ENCODE measurements around the gene PABPC1L. TPM values are rescaled to one million over a fixed set of nuclear protein-coding genes. Genes with fewer than 3 reads are reported as not detected.

The PABPC1L gene
- polyA plus RNA-seq, 2 of the 4 experiments (the other 2 are of a cell fraction) = 37.1 to 73.1 TPM

GRCh38 chr20:44897133-44897532, 12.7 kb upstream of the PABPC1L start:
- no peak overlapping the region for H3K4me2 ChIP-seq
- POLR2A ChIA-PET = interaction anchor here (1.6 kb wide), 1 partner anchor 12 kb away, joined by 6 read pairs; the partner anchor contains the start of gene YWHAB
- H3K27ac ChIP-seq = no peak overlapping the region
- H3K9me3 ChIP-seq = no peaks in the 10 kb centered on the region
- TF ChIP-seq ELK1 (IDR thresholded peaks at IDR 0.05; ENCODE audit: low read depth, low read length) (no peak), TFCP2L1 (CRISPR knock-in tag; IDR thresholded peaks at IDR 0.05) (no peak), ESRRA (IDR thresholded peaks at IDR 0.05; ENCODE audit: borderline replicate concordance, low read length) (no peak), MYC (IDR thresholded peaks at IDR 0.05; ENCODE audit: borderline replicate concordance, low read length) (no peak), NPAS2 (CRISPR knock-in tag; IDR thresholded peaks at IDR 0.05; ENCODE audit: borderline replicate concordance) (no peak), ZC3H11A (IDR thresholded peaks at IDR 0.05) (no peak), FOSB (CRISPR knock-in tag; IDR thresholded peaks at IDR 0.05) (no peak), GATA3 (IDR thresholded peaks at IDR 0.05; ENCODE audit: borderline replicate concordance) (no peak), PHF8 (IDR thresholded peaks at IDR 0.05; ENCODE audit: borderline replicate concordance, low read depth) (no peak), REST (IDR thresholded peaks at IDR 0.05) (no peak)
- peaks cover 7% of the 10 kb centered on the region; the same call in 1 of the 3 replicates for H3K4me1 ChIP-seq
- ATAC-seq = no peak
- FAIRE-seq = no peak
- 92% methylated on average over 1 of the region's 1 CpG for WGBS (ENCODE audit: missing lambda C conversion rate)
- no peak overlapping the region for H3K4me3 ChIP-seq
- CTCF ChIA-PET = interaction anchor here (1.0 kb wide), 1 partner anchor 147 kb away, joined by 3 read pairs; no protein-coding TSS in a partner anchor
- no peak for DNase-seq (ENCODE audit: low read depth in 1 of 2, low spot score in 1 of 2)

- FAIRE-seq = no peak
- H3K4me2 ChIP-seq = no peak overlapping the region
- no peak for ATAC-seq
- ChIA-PET CTCF (interaction anchor here (1.1 kb wide), 2 partner anchors 11 to 13 kb away, joined by 3 read pairs; no protein-coding TSS in a partner anchor), POLR2A (no interaction called here)
- H3K4me1 ChIP-seq = peaks cover 7% of the 10 kb centered on the region; the same call in 1 of the 3 replicates
- no peak overlapping the region for H3K4me3 ChIP-seq
- TF ChIP-seq EHF (CRISPR knock-in tag; IDR thresholded peaks at IDR 0.05) (no peak), PHF8 (IDR thresholded peaks at IDR 0.05; ENCODE audit: borderline replicate concordance, low read depth) (no peak), RARB (CRISPR knock-in tag; IDR thresholded peaks at IDR 0.05) (no peak), CEBPB (IDR thresholded peaks at IDR 0.05) (no peak), MYC (IDR thresholded peaks at IDR 0.05; ENCODE audit: borderline replicate concordance, low read length) (no peak), NPAS2 (CRISPR knock-in tag; IDR thresholded peaks at IDR 0.05; ENCODE audit: borderline replicate concordance) (no peak), HDAC2 (IDR thresholded peaks at IDR 0.05) (no peak), REST (IDR thresholded peaks at IDR 0.05) (no peak), RNF2 (IDR thresholded peaks at IDR 0.05; ENCODE audit: borderline replicate concordance, low read depth) (no peak), BHLHE40 (IDR thresholded peaks at IDR 0.05; ENCODE audit: low read depth, low read length) (no peak), KDM5A (IDR thresholded peaks at IDR 0.05) (no peak), ZNF302 (CRISPR knock-in tag; IDR thresholded peaks at IDR 0.05) (no peak), USF2 (IDR thresholded peaks at IDR 0.05) (no peak), ELK1 (IDR thresholded peaks at IDR 0.05; ENCODE audit: low read depth, low read length) (no peak), FOXS1 (CRISPR knock-in tag; IDR thresholded peaks at IDR 0.05) (no peak), SREBF2 (IDR thresholded peaks at IDR 0.05) (no peak), GATA3 (IDR thresholded peaks at IDR 0.05; ENCODE audit: borderline replicate concordance) (no peak), E2F6 (IDR thresholded peaks at IDR 0.05; ENCODE audit: borderline replicate concordance, low read depth) (no peak), SMC3 (IDR thresholded peaks at IDR 0.05) (no peak)
- no peak for DNase-seq (ENCODE audit: low read depth in 1 of 2, low spot score in 1 of 2)
- no peaks in the 10 kb centered on the region for H3K9me3 ChIP-seq
- no peak overlapping the region for H3K27ac ChIP-seq
- WGBS (ENCODE audit: missing lambda C conversion rate) = 88% methylated on average over 5 of the region's 5 CpGs
Measured at GRCh38 chr20:44900231-44900854, 9.5 kb upstream of the PABPC1L start.

Measured in A549 (cell line).